ENCODE measurements around the gene GRB14. TPM values are rescaled to one million over a fixed set of nuclear protein-coding genes. Genes with fewer than 3 reads are reported as not detected.

Gene GRB14
- total and polyA plus RNA-seq, 2 experiments from 2014 or later = 7.8 to 12.9 TPM

DNA sequence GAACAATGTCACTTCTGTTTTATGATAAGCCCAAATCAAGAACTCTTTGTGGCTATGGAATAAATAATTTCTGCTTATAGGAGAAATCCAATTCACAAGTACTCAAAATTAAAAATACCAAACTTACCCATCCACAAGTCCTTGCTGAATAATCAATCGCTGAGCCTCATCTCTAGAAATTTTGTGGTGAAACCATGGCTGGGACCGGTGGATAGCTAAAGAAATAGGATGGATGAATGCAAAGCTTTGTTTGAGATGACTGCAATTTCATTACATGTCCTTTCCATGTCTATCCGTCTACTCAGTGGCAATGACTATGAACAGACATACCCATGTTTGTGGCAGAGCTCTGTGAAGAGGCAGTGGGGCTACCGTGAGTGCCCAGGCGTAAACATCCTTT is 124.4 kb downstream of the GRB14 start:
- Histone ChIP-seq H3K27ac (no peak overlapping the region), H3K36me3 (no peaks in the 10 kb centered on the region), H3K9me3 (ENCODE audit: low read depth) (no peaks in the 10 kb centered on the region), H3K4me3 (no peak overlapping the region), H3K27me3 (no peaks in the 10 kb centered on the region), H3K4me1 (ENCODE audit: low read depth) (peaks cover 4% of the 10 kb centered on the region)
- no peak for DNase-seq (ENCODE audit: low read depth in 1 of 2, low spot score in 1 of 2)
- TF ChIP-seq, protein P1, sequence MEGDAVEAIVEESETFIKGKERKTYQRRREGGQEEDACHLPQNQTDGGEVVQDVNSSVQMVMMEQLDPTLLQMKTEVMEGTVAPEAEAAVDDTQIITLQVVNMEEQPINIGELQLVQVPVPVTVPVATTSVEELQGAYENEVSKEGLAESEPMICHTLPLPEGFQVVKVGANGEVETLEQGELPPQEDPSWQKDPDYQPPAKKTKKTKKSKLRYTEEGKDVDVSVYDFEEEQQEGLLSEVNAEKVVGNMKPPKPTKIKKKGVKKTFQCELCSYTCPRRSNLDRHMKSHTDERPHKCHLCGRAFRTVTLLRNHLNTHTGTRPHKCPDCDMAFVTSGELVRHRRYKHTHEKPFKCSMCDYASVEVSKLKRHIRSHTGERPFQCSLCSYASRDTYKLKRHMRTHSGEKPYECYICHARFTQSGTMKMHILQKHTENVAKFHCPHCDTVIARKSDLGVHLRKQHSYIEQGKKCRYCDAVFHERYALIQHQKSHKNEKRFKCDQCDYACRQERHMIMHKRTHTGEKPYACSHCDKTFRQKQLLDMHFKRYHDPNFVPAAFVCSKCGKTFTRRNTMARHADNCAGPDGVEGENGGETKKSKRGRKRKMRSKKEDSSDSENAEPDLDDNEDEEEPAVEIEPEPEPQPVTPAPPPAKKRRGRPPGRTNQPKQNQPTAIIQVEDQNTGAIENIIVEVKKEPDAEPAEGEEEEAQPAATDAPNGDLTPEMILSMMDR (IDR thresholded peaks at IDR 0.05; ENCODE audit: low read depth, low read length) = no peak

DNA sequence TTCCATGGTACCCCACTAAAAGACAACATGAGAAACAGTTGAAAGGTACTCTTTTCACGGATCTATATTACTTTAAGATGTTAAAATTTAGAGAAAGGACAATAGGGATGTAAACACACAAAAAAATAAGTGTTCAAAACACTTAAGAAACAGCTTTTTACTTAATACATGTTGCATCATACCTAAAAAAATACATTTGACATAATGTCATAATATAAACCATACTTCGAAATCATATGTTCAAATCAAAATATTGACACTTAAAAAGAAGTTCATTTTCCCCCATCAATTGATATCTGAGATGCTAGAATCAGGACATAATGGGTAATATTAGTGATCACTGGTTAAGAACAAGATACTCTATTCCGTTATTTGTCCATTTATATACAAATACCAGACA is 124.9 kb downstream of the GRB14 start:
- H3K4me1 ChIP-seq (ENCODE audit: low read depth) = peaks cover 4% of the 10 kb centered on the region
- TF ChIP-seq, protein P1 (IDR thresholded peaks at IDR 0.05; ENCODE audit: low read depth, low read length) = no peak
- H3K27me3 ChIP-seq = no peaks in the 10 kb centered on the region
- H3K9me3 ChIP-seq (ENCODE audit: low read depth) = no peaks in the 10 kb centered on the region
- H3K27ac ChIP-seq = no peak overlapping the region
- H3K4me3 ChIP-seq = no peak overlapping the region
- no peaks in the 10 kb centered on the region for H3K36me3 ChIP-seq
- no peak for DNase-seq (ENCODE audit: low read depth in 1 of 2, low spot score in 1 of 2)

DNA sequence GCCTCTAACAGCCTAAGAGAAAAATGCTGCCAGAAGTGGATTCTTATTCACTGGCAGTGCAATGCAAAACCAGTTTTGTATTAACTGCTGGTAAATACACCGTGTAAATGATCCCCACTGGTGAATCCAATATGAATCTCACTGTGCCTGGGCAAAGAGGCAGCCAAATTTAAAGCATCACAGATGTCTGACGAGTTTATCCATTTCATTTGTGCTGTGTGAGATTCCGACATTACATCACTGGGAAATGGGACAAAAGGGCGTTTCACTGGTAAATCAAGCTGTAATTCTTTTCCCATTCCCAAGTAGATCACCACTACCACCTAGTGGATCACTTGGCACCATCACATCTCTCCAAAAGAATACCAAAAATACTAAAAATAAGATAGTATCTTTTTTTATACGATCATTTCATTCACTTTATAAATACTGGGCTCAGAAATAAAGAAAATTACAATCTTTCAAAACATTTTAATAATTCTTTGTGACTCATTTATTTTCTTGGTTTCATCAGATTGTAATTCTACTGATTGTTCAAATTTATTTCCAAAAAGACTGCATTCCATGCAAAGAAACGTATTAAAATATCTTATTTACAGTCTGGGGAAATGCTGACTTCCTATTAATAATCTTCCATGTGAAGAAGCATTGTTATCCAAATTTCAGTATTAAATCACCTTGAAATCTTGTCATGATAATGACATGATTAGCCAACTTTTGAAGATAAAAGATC is 125.6 kb downstream of the GRB14 start:
- Histone ChIP-seq H3K27ac (no peak overlapping the region), H3K27me3 (no peaks in the 10 kb centered on the region), H3K36me3 (no peaks in the 10 kb centered on the region), H3K9me3 (ENCODE audit: low read depth) (no peaks in the 10 kb centered on the region), H3K4me3 (no peak overlapping the region), H3K4me1 (ENCODE audit: low read depth) (peaks cover 4% of the 10 kb centered on the region)
- DNase-seq (ENCODE audit: low read depth in 1 of 2, low spot score in 1 of 2) = peak; percentile 14 to 79
- TF ChIP-seq, protein P1 (IDR thresholded peaks at IDR 0.05; ENCODE audit: low read depth, low read length) = peak; percentile 70

DNA sequence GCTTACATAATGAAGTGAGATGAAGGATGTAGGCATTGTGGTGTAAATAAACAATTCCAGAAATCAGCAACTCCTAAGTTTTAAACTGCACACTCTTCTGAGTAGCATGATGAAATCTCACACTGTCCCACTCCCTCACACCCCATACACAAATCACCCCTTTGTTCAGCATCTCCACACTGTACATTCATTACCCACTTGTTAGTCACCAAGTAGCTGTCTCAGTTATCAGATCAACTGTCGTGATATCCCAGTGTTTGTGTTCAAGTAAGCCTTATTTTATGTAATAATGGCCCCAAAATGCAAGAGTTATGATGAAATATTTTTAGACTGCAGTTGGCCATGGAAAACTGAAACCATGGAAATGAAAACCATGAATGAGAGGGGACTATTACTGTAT is 135.7 kb downstream of the GRB14 start:
- no peaks in the 10 kb centered on the region for H3K4me1 ChIP-seq (ENCODE audit: low read depth)
- H3K27me3 ChIP-seq = no peaks in the 10 kb centered on the region
- DNase-seq (ENCODE audit: low read depth in 1 of 2, low spot score in 1 of 2) = peak in 1 of 2 donors; percentile 64
- H3K27ac ChIP-seq = no peak overlapping the region
- H3K9me3 ChIP-seq (ENCODE audit: low read depth) = no peaks in the 10 kb centered on the region
- TF ChIP-seq, protein P1 (IDR thresholded peaks at IDR 0.05; ENCODE audit: low read depth, low read length) = no peak
- H3K36me3 ChIP-seq = no peaks in the 10 kb centered on the region
- no peak overlapping the region for H3K4me3 ChIP-seq

DNA sequence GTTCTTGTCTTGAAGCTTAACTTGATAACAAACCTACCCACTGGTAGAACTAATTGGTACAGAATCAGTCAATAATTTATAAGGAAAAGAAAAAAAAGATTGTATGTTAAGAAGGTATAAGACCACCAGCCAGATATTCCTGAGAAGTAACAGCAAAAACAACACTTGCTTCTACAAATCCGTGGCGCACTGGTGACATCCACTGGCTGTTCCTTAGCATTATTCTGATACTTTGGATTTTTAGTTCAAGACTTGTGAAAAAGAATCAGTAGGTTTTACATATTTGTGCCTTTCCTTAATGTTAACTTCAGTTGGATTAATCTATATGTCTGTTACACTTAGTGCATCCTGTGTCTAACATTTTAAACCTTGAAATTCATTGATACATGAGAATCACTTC is 141.8 kb downstream of the GRB14 start:
- TF ChIP-seq, protein P1 (IDR thresholded peaks at IDR 0.05; ENCODE audit: low read depth, low read length) = peak; percentile 33
- no peaks in the 10 kb centered on the region for H3K36me3 ChIP-seq
- H3K4me3 ChIP-seq = no peak overlapping the region
- DNase-seq (ENCODE audit: low read depth in 1 of 2, low spot score in 1 of 2) = peak; percentile 56 to 62
- no peaks in the 10 kb centered on the region for H3K27me3 ChIP-seq
- H3K27ac ChIP-seq = no peak overlapping the region
- no peaks in the 10 kb centered on the region for H3K9me3 ChIP-seq (ENCODE audit: low read depth)
- H3K4me1 ChIP-seq (ENCODE audit: low read depth) = no peaks in the 10 kb centered on the region

Measured in cardiac muscle cell (in vitro differentiated cells and primary cell).